Neural cell (in vitro differentiated cells): ENCODE results near the gene MCM5. TPM values are rescaled to one million over a fixed set of nuclear protein-coding genes. Genes with fewer than 3 reads are reported as not detected.

ENCODE experiments used
- H2AFZ ChIP-seq: fragments of 200-600, 300-800 bp; sonication (generic), shearing (Covaris generic); 2 replicates; pipeline ENCODE4 v1.6.0; 2014; ENCODE audit warnings: low read depth, mild to moderate bottlenecking, antibody characterized with exemption, low read length, moderate library complexity
- H3F3A ChIP-seq: fragments of 200-600 bp; shearing (Covaris generic); 2 replicates; pipeline ENCODE4 v1.6.1; 2016; ENCODE audit warnings: mild to moderate bottlenecking, moderate library complexity, mixed read lengths, antibody characterized with exemption, low read length; ENCODE audit not compliant: insufficient read depth, poor library complexity, severe bottlenecking
- H3K27ac ChIP-seq: fragments of 200-600, 300-800 bp; sonication (generic), shearing (Covaris generic); 2 replicates; pipeline ENCODE4 v1.5.1; 2014; ENCODE audit warnings: mild to moderate bottlenecking, low read length, moderate library complexity
- H3K27me3 ChIP-seq: fragments of 300-800, 200-600 bp; sonication (generic), shearing (Covaris generic); 2 replicates; pipeline ENCODE4 v1.6.0; 2014; ENCODE audit warnings: mild to moderate bottlenecking, low read depth, low read length, moderate library complexity; ENCODE audit not compliant: insufficient read depth
- H3K36me3 ChIP-seq: fragments of 300-800, 200-600 bp; sonication (generic), shearing (Covaris generic); 2 replicates; pipeline ENCODE4 v1.5.1; 2014; ENCODE audit warnings: mild to moderate bottlenecking, antibody characterized with exemption, low read length, moderate library complexity; ENCODE audit not compliant: insufficient read depth
- H3K4me2 ChIP-seq: fragments of 300-800, 200-600 bp; sonication (generic), shearing (Covaris generic); 2 replicates; pipeline ENCODE4 v1.6.0; 2014; ENCODE audit warnings: mild to moderate bottlenecking, low read length
- H3K4me3 ChIP-seq: fragments of 300-800, 200-600 bp; sonication (generic), shearing (Covaris generic); 2 replicates; pipeline ENCODE4 v1.5.1; 2014; ENCODE audit warnings: mild to moderate bottlenecking, low read length, moderate library complexity
- H3K79me2 ChIP-seq: fragments of 200-600 bp; shearing (Covaris generic); replicated peaks from 2 replicates; pipeline ENCODE4 v1.6.0; 2014; ENCODE audit warnings: mild to moderate bottlenecking, low read length, moderate library complexity; ENCODE audit not compliant: insufficient read depth
- H3K9ac ChIP-seq: fragments of 300-800, 200-600 bp; sonication (generic), shearing (Covaris generic); 2 replicates; pipeline ENCODE4 v1.6.1; 2016; ENCODE audit warnings: mild to moderate bottlenecking, low read length, mixed read lengths
- H3K9me2 ChIP-seq: fragments of 200-600 bp; shearing (Covaris generic); 2 replicates; pipeline ENCODE4 v1.6.1; 2016; ENCODE audit warnings: mild to moderate bottlenecking, low read length, mixed read lengths; ENCODE audit not compliant: insufficient read depth
- H3K9me3 ChIP-seq: fragments of 200-600, 300-800 bp; sonication (generic), shearing (Covaris generic); 2 replicates; pipeline ENCODE4 v1.6.1; 2016; ENCODE audit warnings: mild to moderate bottlenecking, mixed run types, low read length, moderate library complexity, mixed read lengths
- H4K20me1 ChIP-seq: fragments of 200-600 bp; shearing (Covaris generic); 2 replicates; pipeline ENCODE4 v1.6.1; 2016; ENCODE audit warnings: mild to moderate bottlenecking, mixed run types; ENCODE audit not compliant: insufficient read depth
- EP300 ChIP-seq: fragments of 450-650 bp; conservative IDR thresholded peaks from 2 replicates; pipeline ENCODE4 v1.6.1; 2014; ENCODE audit warnings: antibody characterized with exemption, mild to moderate bottlenecking, moderate library complexity; ENCODE audit not compliant: poor library complexity, severe bottlenecking
- EZH2 ChIP-seq: fragments of 200-600, 300-800 bp; shearing (Covaris generic), sonication (generic); IDR thresholded peaks from 2 replicates; pipeline ENCODE4 v1.6.1; 2014; ENCODE audit warnings: antibody characterized with exemption, low read length, borderline replicate concordance, mild to moderate bottlenecking; ENCODE audit not compliant: insufficient read depth, poor library complexity, severe bottlenecking
- MXI1 ChIP-seq: fragments of 450-650 bp; conservative IDR thresholded peaks from 2 replicates; pipeline ENCODE4 v1.6.1; 2014; ENCODE audit warnings: antibody characterized with exemption, mild to moderate bottlenecking; ENCODE audit not compliant: poor library complexity, severe bottlenecking
- POLR2AphosphoS5 ChIP-seq: IDR thresholded peaks from 2 replicates; pipeline ENCODE4 v1.6.1; 2012
- RAD21 ChIP-seq: fragments of 450-650 bp; conservative IDR thresholded peaks from 2 replicates; pipeline ENCODE4 v1.6.1; 2014; ENCODE audit warnings: antibody characterized with exemption, mild to moderate bottlenecking, moderate library complexity
- SMC3 ChIP-seq: fragments of 450-650 bp; conservative IDR thresholded peaks from 2 replicates; pipeline ENCODE4 v1.6.1; 2014; ENCODE audit warnings: antibody characterized with exemption, mild to moderate bottlenecking, moderate library complexity; ENCODE audit not compliant: poor library complexity
- TAF1 ChIP-seq: IDR thresholded peaks from 2 replicates; pipeline ENCODE4 v1.6.1; 2012; ENCODE audit warnings: low read depth
- polyA plus RNA-seq: library from polyadenylated mRNA; depleted of rRNA; stranded (reverse); fragments of >200 nt; gene quantifications from 2 replicates; pipeline ENCODE4 v1.2.3, GENCODE V29; 2014
- TF ChIP-seq, protein P1 (sequence below): IDR thresholded peaks from 2 replicates; pipeline ENCODE4 v1.6.1; 2012; ENCODE audit warnings: borderline replicate concordance
- TF ChIP-seq, protein P2 (sequence below): fragments of 450-650 bp; IDR thresholded peaks from 2 replicates; pipeline ENCODE4 v1.5.1; 2014; ENCODE audit warnings: antibody characterized with exemption, mild to moderate bottlenecking, moderate library complexity; ENCODE audit not compliant: poor library complexity, severe bottlenecking

Gene MCM5
- polyA plus RNA-seq, 1 donor from 2014 or later = 6.9 TPM

DNA sequence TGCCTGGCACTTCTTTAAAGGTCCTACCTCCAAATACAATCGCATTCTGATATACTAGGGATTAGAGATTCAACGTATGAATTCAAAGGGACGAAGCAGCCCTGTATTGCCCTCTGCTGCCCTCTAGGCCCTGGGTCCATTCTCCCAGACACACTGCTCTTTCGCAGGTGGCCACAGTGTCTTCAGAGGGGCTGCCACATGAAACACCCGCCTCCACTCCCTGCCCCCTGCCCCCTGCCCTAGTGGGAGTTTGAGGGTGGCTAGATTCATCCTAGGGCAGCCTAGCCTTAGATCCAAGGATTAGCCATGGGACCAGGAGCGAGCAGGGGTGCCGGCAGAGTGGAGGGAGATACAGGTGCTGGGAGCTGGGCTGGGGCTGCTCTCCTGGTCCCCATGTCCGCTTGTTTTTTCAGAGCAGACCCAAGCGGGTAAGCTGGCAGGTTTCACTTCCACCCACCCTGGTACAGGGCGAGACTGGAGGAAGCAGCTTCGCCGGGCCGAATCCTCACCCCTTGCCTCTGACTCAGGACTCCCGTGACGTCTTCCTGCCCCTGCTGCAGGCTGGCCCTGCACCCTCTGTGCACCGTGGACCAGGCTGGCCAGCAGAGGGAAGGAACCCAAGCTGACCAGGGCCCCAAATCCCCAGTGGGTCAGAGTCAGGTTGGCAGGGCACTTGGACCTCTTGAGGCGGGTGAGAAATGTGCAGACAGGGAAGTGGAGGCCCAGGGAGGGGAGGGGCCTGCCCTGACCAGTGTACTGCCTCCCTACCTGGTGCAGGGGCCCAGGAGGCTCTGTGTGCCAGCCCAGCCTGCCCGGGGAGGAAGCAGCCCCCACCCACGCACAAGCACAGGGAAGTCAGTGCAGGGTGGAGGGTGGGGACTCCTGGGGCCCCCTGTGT, 47.5 kb upstream of the MCM5 start:
- Histone ChIP-seq H3K27me3 (no peaks in the 10 kb centered on the region), H3K79me2 (no peaks in the 10 kb centered on the region), H3K9me2 (no peaks in the 10 kb centered on the region), H4K20me1 (no peaks in the 10 kb centered on the region), H3K4me3 (no peak overlapping the region), H3F3A (no peaks in the 10 kb centered on the region), H3K27ac (no peak overlapping the region), H3K4me2 (no peak overlapping the region), H3K9ac (no peak overlapping the region), H3K36me3 (no peaks in the 10 kb centered on the region), H3K9me3 (no peaks in the 10 kb centered on the region), H2AFZ (no peak overlapping the region)
- TF ChIP-seq POLR2AphosphoS5 (no peak), EP300 (no peak), RAD21 (no peak), MXI1 (no peak), SMC3 (no peak), TAF1 (no peak), EZH2 (no peak)
- TF ChIP-seq, protein P1, sequence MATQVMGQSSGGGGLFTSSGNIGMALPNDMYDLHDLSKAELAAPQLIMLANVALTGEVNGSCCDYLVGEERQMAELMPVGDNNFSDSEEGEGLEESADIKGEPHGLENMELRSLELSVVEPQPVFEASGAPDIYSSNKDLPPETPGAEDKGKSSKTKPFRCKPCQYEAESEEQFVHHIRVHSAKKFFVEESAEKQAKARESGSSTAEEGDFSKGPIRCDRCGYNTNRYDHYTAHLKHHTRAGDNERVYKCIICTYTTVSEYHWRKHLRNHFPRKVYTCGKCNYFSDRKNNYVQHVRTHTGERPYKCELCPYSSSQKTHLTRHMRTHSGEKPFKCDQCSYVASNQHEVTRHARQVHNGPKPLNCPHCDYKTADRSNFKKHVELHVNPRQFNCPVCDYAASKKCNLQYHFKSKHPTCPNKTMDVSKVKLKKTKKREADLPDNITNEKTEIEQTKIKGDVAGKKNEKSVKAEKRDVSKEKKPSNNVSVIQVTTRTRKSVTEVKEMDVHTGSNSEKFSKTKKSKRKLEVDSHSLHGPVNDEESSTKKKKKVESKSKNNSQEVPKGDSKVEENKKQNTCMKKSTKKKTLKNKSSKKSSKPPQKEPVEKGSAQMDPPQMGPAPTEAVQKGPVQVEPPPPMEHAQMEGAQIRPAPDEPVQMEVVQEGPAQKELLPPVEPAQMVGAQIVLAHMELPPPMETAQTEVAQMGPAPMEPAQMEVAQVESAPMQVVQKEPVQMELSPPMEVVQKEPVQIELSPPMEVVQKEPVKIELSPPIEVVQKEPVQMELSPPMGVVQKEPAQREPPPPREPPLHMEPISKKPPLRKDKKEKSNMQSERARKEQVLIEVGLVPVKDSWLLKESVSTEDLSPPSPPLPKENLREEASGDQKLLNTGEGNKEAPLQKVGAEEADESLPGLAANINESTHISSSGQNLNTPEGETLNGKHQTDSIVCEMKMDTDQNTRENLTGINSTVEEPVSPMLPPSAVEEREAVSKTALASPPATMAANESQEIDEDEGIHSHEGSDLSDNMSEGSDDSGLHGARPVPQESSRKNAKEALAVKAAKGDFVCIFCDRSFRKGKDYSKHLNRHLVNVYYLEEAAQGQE = no peak
- TF ChIP-seq, protein P2, sequence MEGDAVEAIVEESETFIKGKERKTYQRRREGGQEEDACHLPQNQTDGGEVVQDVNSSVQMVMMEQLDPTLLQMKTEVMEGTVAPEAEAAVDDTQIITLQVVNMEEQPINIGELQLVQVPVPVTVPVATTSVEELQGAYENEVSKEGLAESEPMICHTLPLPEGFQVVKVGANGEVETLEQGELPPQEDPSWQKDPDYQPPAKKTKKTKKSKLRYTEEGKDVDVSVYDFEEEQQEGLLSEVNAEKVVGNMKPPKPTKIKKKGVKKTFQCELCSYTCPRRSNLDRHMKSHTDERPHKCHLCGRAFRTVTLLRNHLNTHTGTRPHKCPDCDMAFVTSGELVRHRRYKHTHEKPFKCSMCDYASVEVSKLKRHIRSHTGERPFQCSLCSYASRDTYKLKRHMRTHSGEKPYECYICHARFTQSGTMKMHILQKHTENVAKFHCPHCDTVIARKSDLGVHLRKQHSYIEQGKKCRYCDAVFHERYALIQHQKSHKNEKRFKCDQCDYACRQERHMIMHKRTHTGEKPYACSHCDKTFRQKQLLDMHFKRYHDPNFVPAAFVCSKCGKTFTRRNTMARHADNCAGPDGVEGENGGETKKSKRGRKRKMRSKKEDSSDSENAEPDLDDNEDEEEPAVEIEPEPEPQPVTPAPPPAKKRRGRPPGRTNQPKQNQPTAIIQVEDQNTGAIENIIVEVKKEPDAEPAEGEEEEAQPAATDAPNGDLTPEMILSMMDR = no peak

DNA sequence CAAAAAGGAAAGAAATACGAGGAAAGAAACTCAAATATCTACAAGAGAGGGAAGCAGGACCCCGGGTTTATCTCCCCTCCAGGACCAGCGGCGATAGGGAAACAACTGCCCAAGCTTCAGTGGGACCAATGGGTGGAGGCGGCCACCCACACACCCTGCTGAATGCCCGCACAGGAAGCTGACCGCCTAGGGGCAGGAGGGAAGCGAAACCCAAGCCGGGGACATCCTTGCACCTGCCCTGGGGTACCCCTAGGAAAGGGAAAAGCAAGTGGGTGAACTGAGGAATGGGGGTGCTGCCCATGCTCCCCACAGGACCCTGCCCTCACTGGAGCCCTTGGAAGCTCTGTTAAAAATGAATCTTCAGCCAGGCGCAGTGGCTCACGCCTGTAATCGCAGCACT, 46.6 kb upstream of the MCM5 start:
- H3K4me2 ChIP-seq = no peak overlapping the region
- no peaks in the 10 kb centered on the region for H3K9me2 ChIP-seq
- H4K20me1 ChIP-seq = no peaks in the 10 kb centered on the region
- no peaks in the 10 kb centered on the region for H3F3A ChIP-seq
- TF ChIP-seq POLR2AphosphoS5 (no peak), EP300 (no peak), RAD21 (no peak), SMC3 (no peak), MXI1 (no peak), EZH2 (no peak), TAF1 (no peak)
- TF ChIP-seq, protein P2 = no peak
- TF ChIP-seq, protein P1 = no peak
- no peak overlapping the region for H2AFZ ChIP-seq
- no peaks in the 10 kb centered on the region for H3K9me3 ChIP-seq
- no peaks in the 10 kb centered on the region for H3K36me3 ChIP-seq
- no peaks in the 10 kb centered on the region for H3K79me2 ChIP-seq
- no peak overlapping the region for H3K27ac ChIP-seq
- H3K4me3 ChIP-seq = no peak overlapping the region
- H3K27me3 ChIP-seq = no peaks in the 10 kb centered on the region
- no peak overlapping the region for H3K9ac ChIP-seq
